Gastroesophageal sphincter (tissue), 3 donors: ENCODE results near the gene AHRR.

Experiments
- EP300 ChIP-seq: sonication (generic); formaldehyde crosslinking; IDR thresholded peaks from one replicate; pipeline ENCODE4 v1.6.1; 2017; ENCODE audit warnings: antibody characterized with exemption, mild to moderate bottlenecking
- POLR2A ChIP-seq, 2 donors: fragments of 450-650 bp; IDR thresholded peaks; one replicate each; pipeline ENCODE4 v1.6.1; 2017; ENCODE audit warnings: antibody characterized with exemption in 2 of 2, mild to moderate bottlenecking in 2 of 2, moderate library complexity in 1 of 2
- POLR2AphosphoS5 ChIP-seq: sonication (generic); formaldehyde crosslinking; IDR thresholded peaks from one replicate; pipeline ENCODE4 v1.6.1; 2017; ENCODE audit warnings: antibody characterized with exemption
- TF ChIP-seq, protein P1 (sequence below), 4 experiments: fragments of 200-600 bp in 2 of 4; fragments of 450-650 bp in 2 of 4; sonication (generic) in 1 of 4; IDR thresholded peaks; one replicate each; pipeline ENCODE4 v1.5.1; 2017 to 2019; ENCODE audit warnings: antibody characterized with exemption in 4 of 4, mild to moderate bottlenecking in 2 of 4, moderate library complexity in 2 of 4

DNA sequence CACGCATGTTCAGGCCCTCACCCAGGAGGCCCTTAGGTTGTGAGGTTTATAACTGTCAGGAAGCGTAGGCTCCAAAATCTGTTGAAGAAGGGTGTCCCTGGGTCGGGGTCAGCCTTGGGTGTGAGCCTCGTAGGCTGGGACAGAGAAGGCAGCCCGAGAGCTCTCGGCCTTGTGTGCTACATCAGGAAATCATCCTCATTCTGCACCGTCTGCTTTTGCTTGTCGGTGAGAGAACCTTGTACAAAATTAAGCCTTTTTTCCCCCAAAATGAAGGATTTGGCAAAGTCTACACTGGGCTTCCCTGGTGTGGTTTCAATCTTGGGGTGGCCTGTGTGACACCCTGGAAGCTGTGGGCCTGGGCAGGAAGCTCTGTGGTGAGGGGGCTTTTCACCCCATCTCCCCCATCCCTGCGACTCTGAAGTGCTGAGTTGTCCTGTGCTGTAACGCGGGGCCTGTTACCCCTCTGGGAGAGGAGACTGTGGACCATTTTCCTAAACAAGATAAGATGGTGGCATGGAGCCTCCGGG is 55.3 kb downstream of the AHRR start:
- no peak for TF ChIP-seq POLR2A (IDR thresholded peaks at IDR 0.05)
- no peak for TF ChIP-seq POLR2AphosphoS5
- TF ChIP-seq, protein P1, sequence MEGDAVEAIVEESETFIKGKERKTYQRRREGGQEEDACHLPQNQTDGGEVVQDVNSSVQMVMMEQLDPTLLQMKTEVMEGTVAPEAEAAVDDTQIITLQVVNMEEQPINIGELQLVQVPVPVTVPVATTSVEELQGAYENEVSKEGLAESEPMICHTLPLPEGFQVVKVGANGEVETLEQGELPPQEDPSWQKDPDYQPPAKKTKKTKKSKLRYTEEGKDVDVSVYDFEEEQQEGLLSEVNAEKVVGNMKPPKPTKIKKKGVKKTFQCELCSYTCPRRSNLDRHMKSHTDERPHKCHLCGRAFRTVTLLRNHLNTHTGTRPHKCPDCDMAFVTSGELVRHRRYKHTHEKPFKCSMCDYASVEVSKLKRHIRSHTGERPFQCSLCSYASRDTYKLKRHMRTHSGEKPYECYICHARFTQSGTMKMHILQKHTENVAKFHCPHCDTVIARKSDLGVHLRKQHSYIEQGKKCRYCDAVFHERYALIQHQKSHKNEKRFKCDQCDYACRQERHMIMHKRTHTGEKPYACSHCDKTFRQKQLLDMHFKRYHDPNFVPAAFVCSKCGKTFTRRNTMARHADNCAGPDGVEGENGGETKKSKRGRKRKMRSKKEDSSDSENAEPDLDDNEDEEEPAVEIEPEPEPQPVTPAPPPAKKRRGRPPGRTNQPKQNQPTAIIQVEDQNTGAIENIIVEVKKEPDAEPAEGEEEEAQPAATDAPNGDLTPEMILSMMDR (IDR thresholded peaks at IDR 0.05): no peak
- no peak for TF ChIP-seq EP300
